GM12878 (cell line): ENCODE measurements around the gene SLC25A26. TPM values are rescaled to one million over a fixed set of nuclear protein-coding genes. Genes with fewer than 3 reads are reported as not detected.

Source experiments
- ASH2L ChIP-seq: fragments of 300-600, 200-600 bp; sonication (generic); IDR thresholded peaks from 2 replicates; pipeline ENCODE4 v1.6.1; 2017; ENCODE audit warnings: low read depth, mild to moderate bottlenecking, borderline replicate concordance
- NBN ChIP-seq: fragments of 450-650 bp; IDR thresholded peaks from 2 replicates; pipeline ENCODE4 v1.6.1; 2016
- NFYB ChIP-seq: IDR thresholded peaks from 2 replicates; pipeline ENCODE4 v1.6.1; 2011; ENCODE audit warnings: low read depth, mild to moderate bottlenecking, low read length, improper control_type of control experiment, moderate library complexity; ENCODE audit not compliant: insufficient read depth
- POU2F2 ChIP-seq: IDR thresholded peaks from 3 replicates; pipeline ENCODE4 v1.6.1; 2011; ENCODE audit warnings: low read depth, mild to moderate bottlenecking, low read length, borderline replicate concordance
- RUNX3 ChIP-seq: IDR thresholded peaks from 2 replicates; pipeline ENCODE4 v1.6.1; 2012; ENCODE audit warnings: low read length, inconsistent platforms
- SMARCA5 ChIP-seq: fragments of 450-650 bp; IDR thresholded peaks from 2 replicates; pipeline ENCODE4 v1.6.1; 2017; ENCODE audit warnings: mild to moderate bottlenecking
- ZNF384 ChIP-seq: IDR thresholded peaks from 2 replicates; pipeline ENCODE4 v1.6.1; 2012; ENCODE audit warnings: low read depth, mild to moderate bottlenecking, low read length, improper control_type of control experiment, borderline replicate concordance
- ZNF622 ChIP-seq: fragments of 450-650 bp; IDR thresholded peaks from 2 replicates; pipeline ENCODE4 v1.6.1; 2017; ENCODE audit warnings: mild to moderate bottlenecking, inconsistent platforms
- polyA plus RNA-seq, 11 experiments: library from polyadenylated mRNA; depleted of rRNA in 4 of 11; unstranded in 6 of 11; stranded (reverse) in 5 of 11; fragments of >200 nt; fragmentation: Nextera tagmentation in 4 of 11; fragmentation: Illumina TruSeq in 1 of 11; extraction: Ambion mirVana in 4 of 11; extraction: Trizol in 1 of 11; gene quantifications; 1 replicate in 1 of 11; 2 replicates in 10 of 11; pipeline versions ENCODE4 v1.2.1 to v1.2.3, GENCODE V29; 2011 to 2016; ENCODE audit warnings: inconsistent platforms in 2 of 11, missing spikeins in 2 of 11, low read depth in 1 of 11
- total RNA-seq, 4 experiments: library from RNA; depleted of rRNA in 3 of 4; stranded (reverse); fragments of >200 nt in 3 of 4; fragmentation: Illumina TruSeq in 1 of 4; extraction: Trizol in 1 of 4; gene quantifications; 2 replicates each; pipeline versions ENCODE4 v1.2.1 to v1.2.3, GENCODE V29; 2013 to 2021
- TF ChIP-seq, protein P1 (sequence below): fragments of 450-650 bp; IDR thresholded peaks from 2 replicates; pipeline ENCODE4 v1.6.1; 2018; ENCODE audit warnings: mild to moderate bottlenecking, low read depth, moderate library complexity; ENCODE audit not compliant: partially characterized antibody
- TF ChIP-seq, protein P2 (sequence below): fragments of 450-650 bp; IDR thresholded peaks from 2 replicates; pipeline ENCODE4 v1.6.1; 2018; ENCODE audit warnings: borderline replicate concordance, mild to moderate bottlenecking; ENCODE audit not compliant: partially characterized antibody
- TF ChIP-seq, protein P3 (sequence below): fragments of 450-650 bp; IDR thresholded peaks from 2 replicates; pipeline ENCODE4 v1.6.1; 2016; ENCODE audit warnings: mild to moderate bottlenecking, moderate library complexity, borderline replicate concordance
- TF ChIP-seq, protein P4 (sequence below): fragments of 450-650 bp; formaldehyde crosslinking; IDR thresholded peaks from 2 replicates; pipeline ENCODE4 v1.4.0; 2020; ENCODE audit warnings: mild to moderate bottlenecking, moderate library complexity
- TF ChIP-seq, protein P5 (sequence below): IDR thresholded peaks from 2 replicates; pipeline ENCODE4 v1.6.1; 2011; ENCODE audit warnings: low read depth, low read length, improper control_type of control experiment, borderline replicate concordance

SLC25A26 gene
- total and polyA plus RNA-seq, 10 of the 15 experiments (the other 5 are each of a cell fraction or from before 2014, with no cell fraction given) = 14.6 to 49.7 (median 24.9) TPM

DNA sequence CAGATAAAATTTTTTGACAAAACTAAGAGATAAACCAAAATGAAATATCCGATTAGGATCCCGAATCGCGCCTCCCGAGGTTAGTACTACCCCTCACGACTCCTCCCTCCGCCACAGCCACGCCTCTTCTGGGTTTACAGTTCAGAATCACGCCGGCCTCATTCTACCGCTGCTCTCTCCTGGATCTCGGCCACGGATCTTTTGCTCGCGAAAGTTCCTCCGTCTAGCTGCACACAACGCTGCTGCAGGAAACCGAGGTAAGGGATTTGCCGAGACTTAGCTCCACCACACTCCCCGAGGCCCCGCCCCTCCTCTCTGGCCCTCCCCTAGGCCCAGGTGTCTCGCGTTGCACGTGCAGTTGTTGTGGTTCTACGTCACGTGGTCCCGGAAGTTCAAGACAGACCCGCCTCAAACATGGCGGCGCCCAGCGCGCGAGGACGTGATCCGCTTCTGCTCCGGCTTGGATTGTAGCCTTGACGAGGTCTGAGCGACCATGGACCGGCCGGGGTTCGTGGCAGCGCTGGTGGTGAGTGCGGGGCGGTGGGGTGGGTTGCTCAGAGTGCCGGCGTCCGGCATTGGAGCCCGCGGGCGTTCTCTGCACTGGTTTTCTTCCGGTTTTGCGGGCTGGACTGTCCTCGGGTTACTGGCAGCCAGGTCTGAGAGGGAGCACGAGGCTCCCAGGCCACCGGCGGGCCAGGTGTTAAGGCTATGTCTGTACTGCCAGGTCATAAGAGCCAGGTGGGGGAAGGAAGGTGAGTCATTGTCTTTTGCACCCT, at the start of gene SLC25A26 (continued):
- TF ChIP-seq, protein P1, sequence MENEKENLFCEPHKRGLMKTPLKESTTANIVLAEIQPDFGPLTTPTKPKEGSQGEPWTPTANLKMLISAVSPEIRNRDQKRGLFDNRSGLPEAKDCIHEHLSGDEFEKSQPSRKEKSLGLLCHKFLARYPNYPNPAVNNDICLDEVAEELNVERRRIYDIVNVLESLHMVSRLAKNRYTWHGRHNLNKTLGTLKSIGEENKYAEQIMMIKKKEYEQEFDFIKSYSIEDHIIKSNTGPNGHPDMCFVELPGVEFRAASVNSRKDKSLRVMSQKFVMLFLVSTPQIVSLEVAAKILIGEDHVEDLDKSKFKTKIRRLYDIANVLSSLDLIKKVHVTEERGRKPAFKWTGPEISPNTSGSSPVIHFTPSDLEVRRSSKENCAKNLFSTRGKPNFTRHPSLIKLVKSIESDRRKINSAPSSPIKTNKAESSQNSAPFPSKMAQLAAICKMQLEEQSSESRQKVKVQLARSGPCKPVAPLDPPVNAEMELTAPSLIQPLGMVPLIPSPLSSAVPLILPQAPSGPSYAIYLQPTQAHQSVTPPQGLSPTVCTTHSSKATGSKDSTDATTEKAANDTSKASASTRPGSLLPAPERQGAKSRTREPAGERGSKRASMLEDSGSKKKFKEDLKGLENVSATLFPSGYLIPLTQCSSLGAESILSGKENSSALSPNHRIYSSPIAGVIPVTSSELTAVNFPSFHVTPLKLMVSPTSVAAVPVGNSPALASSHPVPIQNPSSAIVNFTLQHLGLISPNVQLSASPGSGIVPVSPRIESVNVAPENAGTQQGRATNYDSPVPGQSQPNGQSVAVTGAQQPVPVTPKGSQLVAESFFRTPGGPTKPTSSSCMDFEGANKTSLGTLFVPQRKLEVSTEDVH = no peak
- TF ChIP-seq NFYB = no peak
- peak; percentile 85 for TF ChIP-seq RUNX3
- TF ChIP-seq, protein P2, sequence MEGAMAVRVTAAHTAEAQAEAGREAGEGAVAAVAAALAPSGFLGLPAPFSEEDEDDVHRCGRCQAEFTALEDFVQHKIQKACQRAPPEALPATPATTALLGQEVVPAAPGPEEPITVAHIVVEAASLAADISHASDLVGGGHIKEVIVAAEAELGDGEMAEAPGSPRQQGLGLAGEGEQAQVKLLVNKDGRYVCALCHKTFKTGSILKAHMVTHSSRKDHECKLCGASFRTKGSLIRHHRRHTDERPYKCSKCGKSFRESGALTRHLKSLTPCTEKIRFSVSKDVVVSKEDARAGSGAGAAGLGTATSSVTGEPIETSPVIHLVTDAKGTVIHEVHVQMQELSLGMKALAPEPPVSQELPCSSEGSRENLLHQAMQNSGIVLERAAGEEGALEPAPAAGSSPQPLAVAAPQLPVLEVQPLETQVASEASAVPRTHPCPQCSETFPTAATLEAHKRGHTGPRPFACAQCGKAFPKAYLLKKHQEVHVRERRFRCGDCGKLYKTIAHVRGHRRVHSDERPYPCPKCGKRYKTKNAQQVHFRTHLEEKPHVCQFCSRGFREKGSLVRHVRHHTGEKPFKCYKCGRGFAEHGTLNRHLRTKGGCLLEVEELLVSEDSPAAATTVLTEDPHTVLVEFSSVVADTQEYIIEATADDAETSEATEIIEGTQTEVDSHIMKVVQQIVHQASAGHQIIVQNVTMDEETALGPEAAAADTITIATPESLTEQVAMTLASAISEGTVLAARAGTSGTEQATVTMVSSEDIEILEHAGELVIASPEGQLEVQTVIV = peak; percentile 77
- TF ChIP-seq, protein P3, sequence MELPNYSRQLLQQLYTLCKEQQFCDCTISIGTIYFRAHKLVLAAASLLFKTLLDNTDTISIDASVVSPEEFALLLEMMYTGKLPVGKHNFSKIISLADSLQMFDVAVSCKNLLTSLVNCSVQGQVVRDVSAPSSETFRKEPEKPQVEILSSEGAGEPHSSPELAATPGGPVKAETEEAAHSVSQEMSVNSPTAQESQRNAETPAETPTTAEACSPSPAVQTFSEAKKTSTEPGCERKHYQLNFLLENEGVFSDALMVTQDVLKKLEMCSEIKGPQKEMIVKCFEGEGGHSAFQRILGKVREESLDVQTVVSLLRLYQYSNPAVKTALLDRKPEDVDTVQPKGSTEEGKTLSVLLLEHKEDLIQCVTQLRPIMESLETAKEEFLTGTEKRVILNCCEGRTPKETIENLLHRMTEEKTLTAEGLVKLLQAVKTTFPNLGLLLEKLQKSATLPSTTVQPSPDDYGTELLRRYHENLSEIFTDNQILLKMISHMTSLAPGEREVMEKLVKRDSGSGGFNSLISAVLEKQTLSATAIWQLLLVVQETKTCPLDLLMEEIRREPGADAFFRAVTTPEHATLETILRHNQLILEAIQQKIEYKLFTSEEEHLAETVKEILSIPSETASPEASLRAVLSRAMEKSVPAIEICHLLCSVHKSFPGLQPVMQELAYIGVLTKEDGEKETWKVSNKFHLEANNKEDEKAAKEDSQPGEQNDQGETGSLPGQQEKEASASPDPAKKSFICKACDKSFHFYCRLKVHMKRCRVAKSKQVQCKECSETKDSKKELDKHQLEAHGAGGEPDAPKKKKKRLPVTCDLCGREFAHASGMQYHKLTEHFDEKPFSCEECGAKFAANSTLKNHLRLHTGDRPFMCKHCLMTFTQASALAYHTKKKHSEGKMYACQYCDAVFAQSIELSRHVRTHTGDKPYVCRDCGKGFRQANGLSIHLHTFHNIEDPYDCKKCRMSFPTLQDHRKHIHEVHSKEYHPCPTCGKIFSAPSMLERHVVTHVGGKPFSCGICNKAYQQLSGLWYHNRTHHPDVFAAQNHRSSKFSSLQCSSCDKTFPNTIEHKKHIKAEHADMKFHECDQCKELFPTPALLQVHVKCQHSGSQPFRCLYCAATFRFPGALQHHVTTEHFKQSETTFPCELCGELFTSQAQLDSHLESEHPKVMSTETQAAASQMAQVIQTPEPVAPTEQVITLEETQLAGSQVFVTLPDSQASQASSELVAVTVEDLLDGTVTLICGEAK = peak; percentile 79
- no peak for TF ChIP-seq ZNF384
- peak; percentile 72; the same call in 1 of the 3 replicates for TF ChIP-seq POU2F2
- TF ChIP-seq SMARCA5 = no peak
- TF ChIP-seq, protein P4, sequence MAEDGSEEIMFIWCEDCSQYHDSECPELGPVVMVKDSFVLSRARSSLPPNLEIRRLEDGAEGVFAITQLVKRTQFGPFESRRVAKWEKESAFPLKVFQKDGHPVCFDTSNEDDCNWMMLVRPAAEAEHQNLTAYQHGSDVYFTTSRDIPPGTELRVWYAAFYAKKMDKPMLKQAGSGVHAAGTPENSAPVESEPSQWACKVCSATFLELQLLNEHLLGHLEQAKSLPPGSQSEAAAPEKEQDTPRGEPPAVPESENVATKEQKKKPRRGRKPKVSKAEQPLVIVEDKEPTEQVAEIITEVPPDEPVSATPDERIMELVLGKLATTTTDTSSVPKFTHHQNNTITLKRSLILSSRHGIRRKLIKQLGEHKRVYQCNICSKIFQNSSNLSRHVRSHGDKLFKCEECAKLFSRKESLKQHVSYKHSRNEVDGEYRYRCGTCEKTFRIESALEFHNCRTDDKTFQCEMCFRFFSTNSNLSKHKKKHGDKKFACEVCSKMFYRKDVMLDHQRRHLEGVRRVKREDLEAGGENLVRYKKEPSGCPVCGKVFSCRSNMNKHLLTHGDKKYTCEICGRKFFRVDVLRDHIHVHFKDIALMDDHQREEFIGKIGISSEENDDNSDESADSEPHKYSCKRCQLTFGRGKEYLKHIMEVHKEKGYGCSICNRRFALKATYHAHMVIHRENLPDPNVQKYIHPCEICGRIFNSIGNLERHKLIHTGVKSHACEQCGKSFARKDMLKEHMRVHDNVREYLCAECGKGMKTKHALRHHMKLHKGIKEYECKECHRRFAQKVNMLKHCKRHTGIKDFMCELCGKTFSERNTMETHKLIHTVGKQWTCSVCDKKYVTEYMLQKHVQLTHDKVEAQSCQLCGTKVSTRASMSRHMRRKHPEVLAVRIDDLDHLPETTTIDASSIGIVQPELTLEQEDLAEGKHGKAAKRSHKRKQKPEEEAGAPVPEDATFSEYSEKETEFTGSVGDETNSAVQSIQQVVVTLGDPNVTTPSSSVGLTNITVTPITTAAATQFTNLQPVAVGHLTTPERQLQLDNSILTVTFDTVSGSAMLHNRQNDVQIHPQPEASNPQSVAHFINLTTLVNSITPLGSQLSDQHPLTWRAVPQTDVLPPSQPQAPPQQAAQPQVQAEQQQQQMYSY (CRISPR knock-in tag) = no peak
- TF ChIP-seq, protein P5, sequence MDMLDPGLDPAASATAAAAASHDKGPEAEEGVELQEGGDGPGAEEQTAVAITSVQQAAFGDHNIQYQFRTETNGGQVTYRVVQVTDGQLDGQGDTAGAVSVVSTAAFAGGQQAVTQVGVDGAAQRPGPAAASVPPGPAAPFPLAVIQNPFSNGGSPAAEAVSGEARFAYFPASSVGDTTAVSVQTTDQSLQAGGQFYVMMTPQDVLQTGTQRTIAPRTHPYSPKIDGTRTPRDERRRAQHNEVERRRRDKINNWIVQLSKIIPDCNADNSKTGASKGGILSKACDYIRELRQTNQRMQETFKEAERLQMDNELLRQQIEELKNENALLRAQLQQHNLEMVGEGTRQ = peak; percentile 89
- TF ChIP-seq ASH2L = peak; percentile 60; the same call in 1 of the 2 replicates
- peak; percentile 81 for TF ChIP-seq NBN
- TF ChIP-seq ZNF622 = no peak
